CD4-positive, alpha-beta T cell treated with Interferon alpha-2 for 1 hour (primary cell): ENCODE measurements around the gene SUCLG2.

Experiments
- DNase-seq, 2 donors: peaks; one replicate each; pipeline ENCODE4 v3.0.0-alpha.2; 2020 to 2022

The SUCLG2 gene

DNA sequence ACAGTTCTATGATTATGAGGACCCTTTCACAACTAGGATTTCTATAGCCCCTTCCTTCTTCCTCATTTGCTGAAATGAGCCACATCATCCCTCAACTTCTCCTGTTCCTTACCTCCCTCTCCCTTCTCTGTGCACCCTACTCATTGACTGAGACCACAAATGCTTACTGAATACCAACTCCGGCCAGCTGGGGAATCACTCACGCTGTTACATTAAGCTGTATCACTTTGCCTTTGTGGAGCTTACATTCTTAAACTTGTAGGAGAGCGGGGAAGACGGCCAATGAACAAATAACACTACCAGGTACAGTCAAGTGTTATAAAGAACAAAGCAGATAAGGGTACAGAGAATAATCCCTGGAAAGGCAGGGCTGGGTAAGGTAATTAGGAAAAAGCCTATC, 5.7 kb downstream of the SUCLG2 start:
- DNase-seq: no peak

DNA sequence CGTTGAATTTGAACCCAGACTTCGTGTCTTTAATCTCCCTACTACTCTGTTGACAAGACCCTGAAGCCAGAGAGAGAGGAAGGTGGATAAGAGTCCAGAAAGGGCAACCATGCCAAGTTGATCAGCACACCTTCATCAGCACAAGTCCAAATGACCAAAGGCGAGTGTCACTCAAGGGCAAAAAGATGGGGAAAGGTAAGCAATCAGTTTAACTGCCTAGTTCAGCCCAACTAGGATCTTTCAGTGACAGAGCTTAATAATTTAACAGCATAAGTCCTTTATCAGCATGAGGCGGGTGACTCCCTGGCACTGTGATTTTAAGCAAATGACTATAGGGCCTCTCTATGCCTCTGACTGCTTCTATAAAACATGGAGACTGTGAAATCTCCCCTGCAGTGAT, 6.2 kb downstream of the SUCLG2 start:
- no peak for DNase-seq

DNA sequence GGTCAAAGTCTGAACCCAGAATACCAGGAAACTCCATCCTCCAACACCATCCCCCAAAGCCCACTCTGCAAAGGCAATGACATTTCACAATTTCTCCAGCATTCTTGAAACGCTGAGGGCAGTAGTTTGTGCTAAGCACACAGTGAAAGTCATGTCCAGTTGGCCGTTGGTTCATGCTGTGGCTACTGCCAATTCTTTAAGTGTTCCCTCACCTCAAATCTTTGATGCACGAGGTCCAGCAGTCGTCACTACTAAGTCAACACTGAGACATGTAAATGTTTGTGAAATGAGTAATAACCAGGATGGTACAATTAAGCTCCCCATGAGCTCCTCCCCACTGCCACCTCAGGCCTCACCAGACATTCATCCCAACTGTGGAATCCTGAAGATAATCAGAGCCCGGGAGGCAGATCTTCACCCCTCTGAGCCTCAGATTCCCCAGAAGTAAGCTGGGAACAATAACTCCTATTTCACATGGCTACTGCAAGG, 7.0 kb downstream of the SUCLG2 start:
- no peak for DNase-seq

DNA sequence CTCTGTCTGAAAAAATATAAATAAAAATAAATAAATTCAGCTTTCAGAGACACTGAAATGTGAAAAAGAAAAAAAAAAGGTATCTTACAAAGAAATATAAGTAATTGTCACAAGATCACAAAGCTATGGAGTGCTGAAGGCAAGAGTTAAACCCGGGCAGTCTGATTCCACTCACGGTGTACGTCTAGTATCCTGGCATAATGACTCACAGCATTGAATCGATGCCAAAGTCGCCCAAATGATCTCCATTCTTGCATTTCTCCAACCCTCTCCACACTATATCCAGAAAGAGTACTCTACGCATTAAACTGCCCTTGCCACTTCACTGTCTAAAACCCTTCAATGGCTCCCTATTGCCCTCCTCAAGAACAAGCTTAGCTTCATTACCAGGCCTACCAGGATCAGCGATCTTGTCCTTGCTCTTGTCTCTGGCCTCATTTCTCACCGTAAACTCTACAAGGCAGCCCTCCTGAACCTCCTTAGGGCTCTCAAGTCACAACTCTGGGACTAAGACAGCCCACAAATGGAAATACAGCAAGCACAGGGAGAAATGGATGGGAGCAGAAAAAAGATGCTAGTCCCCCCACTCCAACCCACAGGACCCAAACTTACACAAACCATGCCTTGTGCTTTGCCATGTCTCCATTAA, 7.7 kb downstream of the SUCLG2 start:
- no peak for DNase-seq

DNA sequence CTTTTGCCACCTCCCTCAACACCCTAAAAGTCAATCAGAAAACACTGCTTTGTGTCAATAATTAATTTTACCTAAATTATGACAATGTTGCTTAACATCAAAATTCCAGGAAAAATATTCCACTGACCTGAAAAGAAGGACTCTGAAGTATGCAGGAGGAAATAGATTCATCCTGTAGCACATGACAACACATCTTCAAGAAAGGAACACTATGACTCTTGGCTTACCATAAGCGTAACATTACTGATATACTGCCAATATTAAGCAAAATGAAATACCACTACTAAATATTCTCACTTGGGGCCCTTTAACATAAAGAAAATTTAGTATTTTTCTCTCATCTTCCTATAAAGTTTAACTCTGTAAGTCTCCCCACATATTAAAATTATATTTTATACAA, 9.6 kb downstream of the SUCLG2 start:
- DNase-seq: no peak

DNA sequence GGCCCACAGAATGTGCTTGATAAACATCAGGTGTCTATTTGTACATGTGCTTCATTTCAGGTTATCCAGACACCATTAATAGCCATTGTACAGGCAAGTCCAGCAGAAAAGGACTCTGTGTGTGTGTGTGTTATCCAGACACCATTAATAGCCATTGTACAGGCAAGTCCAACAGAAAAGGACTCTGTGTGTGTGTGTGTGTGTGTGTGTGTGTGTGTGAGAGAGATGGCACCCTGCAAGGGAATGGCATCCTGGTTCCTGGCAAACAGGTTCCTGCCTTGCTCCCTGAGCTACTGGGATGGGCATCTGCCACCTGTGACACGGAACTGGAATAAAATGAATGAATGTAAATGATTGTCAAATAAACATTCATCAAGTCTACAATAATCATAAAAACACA, 11.7 kb downstream of the SUCLG2 start:
- DNase-seq: no peak

DNA sequence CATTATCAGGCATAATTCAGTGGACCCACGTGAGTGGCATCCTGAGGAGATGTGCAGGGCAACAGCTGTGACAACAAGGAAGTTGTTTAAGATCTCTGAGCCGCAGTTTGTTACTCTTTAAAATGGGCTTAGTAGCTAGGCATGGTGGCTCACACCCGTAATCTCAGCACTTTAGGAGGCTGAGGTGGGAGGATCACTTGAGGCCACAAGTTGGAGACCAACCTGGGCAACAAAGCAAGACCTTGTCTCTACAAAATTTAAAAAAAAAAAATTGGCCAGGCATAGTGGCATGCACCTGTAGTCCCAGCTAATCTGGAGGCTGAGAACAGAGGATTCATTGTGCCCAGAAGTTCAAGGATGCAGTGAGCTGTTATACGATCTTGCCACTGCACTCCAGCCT, 12.2 kb downstream of the SUCLG2 start:
- no peak for DNase-seq

DNA sequence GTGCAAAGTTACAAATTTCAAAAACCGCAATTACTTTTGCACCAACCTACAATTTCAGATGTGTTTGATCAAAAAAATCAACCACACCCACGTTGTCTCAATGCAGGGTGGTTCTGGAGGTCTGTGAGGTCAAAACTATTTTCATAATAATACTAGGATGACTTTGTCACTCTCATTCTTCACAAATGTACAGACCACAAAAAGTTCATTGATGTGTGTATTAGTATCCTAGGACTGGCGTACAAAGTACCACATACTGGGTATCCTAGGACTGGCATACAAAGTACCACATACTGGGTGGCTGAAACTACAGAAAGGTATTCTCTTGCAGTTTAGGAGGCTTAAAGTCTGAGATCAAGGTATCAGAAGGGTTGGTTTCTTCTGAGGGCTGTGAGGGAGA, 13.0 kb downstream of the SUCLG2 start:
- no peak for DNase-seq

DNA sequence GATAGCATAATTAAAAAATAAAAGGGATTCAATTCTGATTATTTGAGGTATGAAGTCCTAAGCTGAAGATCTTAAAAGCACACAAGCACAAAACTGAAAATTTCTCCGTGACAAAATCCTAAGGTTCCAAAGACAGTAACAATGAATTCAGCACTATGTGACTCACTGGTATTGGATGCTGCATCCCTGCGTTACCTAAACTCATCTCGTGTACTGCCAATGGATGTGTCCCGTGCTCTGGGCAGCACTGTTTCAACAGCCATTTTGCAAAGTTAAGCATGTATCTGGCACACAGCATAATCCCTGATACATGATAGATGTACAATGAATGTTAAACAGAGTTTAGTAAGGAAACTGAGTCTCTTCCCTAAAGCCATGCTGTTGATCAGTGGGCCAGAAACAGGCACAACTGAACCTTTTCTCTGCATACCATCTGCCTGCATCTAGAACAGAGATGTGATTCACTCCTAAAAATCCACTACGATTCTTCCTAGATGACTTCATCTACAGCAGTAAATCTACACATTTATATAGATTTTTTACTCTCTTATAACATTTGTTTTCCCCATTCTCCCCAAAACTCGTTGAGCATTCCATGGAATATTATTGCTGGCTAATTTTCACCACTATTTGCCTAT, 14.3 kb downstream of the SUCLG2 start:
- no peak for DNase-seq

DNA sequence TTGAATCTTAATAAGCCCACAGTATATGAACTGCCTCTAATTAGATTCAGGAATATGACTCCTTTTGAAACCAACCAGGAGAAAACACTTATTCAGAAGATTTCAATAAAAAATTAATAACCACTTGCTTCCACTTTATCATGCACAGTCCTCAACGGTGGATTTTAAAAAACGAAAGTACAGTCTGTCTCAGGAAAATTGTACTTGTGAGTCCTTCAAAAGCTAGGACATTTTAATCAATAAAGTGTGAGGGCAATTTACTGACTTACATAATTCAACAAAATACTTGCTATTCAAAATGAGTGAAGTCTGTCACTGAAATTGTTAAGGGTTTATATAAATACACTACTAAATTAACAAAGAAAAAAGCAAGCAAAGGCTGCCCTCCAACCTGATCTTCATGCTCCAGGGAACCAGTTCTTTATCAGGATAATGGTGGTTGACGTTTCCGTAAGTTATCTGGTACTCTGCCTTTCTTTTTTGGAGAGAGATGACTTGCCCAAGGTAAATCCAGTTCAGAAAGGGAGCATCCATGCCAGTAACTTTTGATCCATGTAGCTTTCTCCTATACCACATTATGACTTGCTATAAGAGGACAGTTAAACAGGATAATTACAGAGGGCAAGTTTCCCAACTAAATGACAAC, 17.0 kb downstream of the SUCLG2 start:
- DNase-seq: no peak

DNA sequence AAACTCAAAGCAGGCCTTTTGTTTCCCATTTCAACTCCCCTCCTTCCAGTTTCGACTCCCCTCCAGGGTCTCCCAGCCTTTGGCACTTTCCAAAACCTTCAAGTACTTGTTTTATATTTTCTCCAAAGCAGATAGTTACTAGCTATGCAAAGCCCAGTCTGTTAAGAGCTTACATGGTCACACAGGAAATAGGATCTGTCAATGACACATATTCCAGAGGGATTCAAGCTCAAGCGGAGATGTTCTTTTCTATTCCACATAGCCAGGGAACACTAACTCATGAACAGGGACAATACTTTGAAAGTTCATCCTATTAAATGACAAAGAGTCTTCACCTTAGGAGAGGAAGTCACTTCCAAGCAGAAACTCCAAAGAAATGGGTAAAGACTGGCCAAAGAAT, 18.6 kb downstream of the SUCLG2 start:
- DNase-seq: no peak

DNA sequence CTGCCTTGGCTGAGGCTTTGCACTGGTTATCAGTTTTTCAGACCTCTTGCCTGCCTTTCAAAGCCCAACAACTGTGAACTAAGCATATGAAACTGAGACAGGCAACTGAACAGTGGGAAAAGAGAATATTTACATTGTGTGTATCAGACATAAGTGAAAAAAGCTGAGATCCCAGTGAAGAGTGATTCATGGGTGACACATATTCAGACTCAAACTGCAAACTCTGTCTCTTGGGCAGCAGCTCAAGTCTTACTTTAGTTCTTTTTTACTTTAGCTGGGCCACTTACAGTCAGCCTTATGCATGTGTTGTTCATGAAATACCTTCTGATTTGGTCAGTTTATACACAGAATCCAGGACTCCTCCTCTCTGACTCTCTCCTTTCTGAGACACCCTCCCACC, 19.2 kb downstream of the SUCLG2 start:
- no peak for DNase-seq

DNA sequence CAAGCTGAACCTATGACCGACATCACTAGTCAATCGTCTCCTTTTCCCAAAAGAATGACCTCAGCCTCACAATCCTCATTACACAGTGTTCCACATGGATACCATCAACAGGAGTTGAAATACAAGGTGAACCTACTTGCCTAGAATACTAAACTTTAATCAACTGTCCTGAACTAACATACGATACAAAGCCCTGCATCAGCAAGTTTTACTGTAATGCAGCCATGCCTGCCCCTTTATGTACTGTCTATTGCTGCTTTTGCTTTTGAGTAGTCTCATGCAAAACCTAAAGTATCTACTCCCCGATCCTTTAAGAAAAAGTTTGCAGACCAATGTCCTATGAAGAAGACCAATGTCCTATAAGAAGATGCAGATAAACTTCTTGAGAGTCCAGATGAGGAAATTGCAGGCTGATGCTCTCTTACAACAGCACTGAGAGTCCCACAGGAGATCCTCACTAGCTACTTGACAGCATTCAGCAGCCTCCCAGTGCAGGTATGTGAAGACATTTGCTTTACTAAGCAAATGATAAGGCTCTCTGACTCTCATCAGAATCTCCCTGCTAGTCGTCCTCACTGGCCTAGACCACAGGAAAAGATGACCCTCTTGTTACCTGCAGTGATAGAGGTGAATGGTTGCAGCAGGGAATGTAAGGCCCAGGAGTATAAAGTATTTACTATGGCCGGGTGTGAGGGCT, 23.6 kb downstream of the SUCLG2 start:
- DNase-seq: no peak

DNA sequence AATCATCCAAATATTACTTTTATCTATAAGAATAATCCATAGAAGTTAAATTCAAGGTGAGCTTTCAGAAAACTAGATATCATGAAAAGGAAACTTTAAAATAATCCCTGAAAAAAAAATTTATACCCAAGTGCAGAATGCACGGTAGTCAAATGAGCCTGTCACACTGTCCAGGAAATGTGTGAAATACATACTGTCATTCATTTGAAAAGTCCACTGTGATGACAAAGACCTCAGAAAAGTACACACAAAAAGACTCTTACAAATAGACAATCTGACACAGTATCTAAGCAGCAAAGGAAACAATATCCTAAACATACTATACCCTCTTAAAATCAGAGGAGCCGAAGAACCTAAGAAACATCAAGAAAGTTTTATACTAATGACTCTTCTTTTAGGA, 29.7 kb downstream of the SUCLG2 start:
- no peak for DNase-seq

DNA sequence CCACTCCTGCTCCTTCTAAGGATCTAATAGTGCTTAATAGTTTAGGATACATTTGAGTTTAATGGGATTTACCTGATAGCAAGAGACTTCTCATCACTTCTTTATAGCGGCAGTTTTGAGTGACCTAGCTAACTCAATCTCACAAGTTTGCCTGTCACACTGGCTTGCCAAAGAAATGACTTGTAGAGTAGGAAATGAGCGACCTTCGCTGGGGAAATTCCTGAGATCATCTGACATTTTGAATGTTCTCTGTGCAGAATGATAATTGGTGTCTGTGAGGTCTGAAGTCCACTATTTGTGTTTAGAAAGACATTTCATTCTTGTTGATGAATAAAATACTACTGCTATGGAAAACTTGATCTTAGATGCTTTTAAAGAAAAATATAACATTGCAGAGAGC, 30.3 kb downstream of the SUCLG2 start:
- no peak for DNase-seq

DNA sequence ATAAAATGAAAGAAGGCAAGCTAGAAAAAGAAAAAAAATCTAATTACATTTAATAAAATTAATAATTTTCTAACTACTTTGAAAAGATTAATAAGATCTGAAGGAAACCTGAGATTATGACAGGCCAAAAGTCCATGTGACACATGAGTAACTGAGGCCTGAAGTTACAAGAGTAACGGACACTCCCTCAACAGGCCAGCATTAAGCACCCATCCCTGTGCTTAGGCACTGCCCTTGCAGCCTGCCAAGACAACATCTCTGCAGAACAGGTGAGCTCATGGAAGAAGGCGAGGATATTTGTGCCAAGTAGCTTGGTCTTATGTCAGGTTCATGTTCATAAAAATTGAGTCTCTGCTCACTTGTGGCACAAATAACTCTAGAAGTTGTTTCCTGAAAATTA, 31.8 kb downstream of the SUCLG2 start:
- no peak for DNase-seq

DNA sequence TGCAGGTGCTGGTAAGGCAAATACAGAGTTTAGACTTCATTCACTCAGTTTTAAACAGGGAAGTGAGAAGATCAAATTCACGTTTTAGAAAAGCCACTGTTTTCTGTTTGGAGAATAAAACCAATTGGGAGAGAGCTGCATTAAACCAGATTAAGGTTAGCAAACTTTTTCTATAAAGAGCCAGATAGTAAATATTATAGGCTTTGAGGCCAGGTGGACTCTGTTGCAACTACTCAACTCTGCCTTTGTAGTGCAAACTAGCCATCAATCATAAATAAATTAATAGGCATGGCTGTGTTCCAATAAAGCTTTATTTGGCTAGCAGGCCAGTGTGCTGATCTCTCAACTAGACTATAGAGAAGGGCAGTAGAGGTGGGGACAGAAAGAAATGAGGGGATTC, 33.5 kb downstream of the SUCLG2 start:
- no peak for DNase-seq

DNA sequence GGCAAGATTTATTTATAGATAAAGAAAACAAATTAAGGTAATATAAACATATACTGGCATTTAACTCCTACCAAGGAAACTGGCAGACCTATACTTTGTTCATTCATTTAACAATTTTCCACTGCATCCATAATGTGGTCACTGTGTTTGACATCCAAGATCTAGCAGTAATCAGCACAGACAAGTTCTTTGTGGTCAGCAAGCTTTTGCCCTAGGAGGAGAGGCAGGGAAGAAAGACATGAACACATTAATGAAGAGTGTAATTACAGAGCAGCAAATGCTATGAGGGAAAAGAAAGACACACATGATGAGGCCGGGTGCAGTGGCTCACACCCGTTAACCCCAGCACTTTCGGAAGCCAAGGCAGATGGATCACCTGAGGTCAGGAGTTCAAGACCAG, 34.4 kb downstream of the SUCLG2 start:
- no peak for DNase-seq

DNA sequence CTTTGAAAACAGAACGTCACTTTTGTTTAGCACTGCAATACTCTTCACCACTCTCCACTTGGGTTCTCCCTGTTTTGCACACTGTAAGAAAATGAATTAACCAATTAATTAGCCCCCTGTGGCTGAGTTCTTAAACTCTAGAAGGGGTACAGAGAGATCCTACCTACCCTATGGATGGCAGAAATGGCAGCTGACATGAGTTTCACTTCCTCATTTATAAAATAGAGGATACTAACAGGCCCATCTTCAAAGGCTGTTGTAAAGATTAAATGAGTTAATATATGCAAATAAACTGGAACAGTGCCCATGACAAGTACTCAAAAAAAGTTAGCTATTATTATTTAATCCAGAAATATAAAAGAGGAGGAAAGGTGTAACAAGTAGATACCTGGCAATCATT, 36.9 kb downstream of the SUCLG2 start:
- no peak for DNase-seq

DNA sequence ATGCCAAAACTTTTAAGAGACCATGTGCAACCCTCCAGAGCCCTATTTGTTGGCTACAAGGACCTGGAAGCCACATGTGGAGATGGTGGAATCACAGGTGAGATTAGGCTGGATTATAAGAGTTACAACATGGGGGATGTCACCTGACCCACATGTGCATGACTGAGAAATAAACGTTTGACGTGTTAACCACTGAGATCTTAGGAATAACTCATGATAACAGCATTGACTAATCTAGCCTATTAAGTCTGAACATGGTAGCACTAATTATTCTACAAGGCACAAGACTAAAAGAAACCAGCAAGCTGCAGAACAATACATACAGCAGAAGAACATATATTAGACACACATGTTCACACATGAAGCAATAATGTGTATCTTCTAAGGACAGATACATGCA, 38.4 kb downstream of the SUCLG2 start:
- DNase-seq: no peak

DNA sequence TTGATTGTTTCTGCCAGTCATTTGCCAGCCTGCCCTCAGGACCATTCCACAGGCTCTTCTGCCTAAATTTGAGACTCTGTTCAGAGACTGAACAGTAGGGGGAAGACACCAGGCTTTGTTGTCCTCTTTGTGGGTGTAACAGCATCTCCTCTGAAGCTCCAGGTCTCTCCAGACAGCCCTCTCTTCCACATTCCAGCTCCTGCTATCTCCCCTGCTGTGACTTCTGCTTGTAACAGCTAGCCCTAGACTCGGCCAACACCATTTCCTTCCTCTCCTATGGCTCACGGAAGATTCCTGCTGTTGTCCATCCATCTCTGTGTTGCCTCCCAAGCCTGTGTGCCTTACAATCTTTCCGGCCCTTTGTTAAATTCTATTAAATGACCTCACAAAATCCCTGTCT, 40.2 kb downstream of the SUCLG2 start:
- DNase-seq: no peak

DNA sequence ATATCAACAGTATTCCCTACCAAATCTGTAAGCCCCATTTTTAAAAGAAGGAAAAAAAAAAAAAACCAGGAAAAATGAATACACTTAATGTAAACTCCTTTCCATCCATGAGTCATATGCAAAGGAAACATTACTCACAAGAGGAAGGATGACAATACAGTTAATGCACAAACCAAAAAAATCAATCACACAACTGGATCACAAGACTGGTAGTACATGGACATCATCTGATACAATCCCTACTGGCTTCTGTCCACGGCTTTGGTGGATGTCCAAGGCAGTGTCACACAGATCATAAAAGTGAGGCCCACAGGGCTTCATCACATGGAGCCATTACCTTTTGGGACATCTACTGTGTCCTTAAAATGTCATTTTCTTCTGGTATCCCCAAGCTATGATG, 44.0 kb downstream of the SUCLG2 start:
- DNase-seq: no peak

DNA sequence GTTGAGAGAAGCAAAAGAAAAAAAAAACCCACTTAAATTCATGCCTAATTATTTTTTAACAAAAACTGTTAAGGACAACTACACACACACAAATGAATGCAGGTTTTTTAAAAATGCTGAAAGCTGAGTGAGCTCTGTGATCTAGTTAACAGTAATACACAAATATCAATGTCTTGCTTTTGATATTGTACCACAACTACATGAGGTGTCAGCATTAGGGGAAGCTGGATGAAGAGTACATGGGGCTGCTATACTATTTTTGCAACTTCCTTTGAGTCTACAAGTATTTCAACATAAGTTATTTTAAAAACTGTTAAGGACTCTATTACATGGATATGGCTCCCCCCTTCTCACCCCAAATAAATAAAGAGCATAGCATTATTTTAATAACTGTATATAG, 44.7 kb downstream of the SUCLG2 start:
- DNase-seq: no peak

DNA sequence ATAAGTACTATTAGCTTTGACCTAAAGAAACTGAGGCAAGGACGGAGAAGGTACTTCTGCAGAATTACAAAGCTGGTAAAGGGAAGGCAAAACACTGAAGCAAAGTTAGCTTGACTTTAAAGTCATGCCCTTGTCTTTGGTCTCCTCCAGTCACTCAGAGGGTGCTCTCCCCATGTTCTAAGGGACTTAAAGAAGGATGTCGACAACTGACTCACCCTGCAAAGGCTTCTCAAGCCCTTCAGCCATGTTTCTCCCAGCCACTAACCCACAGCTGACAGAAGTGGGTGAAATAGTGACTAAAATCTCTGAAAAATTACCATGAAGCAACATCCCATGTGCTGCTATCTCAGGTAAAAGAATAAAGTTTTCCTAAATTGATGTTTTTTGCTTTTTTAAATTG, 46.4 kb downstream of the SUCLG2 start:
- no peak for DNase-seq
